GM23338 (cell line): ENCODE measurements around the gene EEA1. TPM values are rescaled to one million over a fixed set of nuclear protein-coding genes. Genes with fewer than 3 reads are reported as not detected.

Experiments used
- ATAC-seq: fragments of 200-7000 bp; cut with Tn5 transposase; 3 replicates; pipeline ENCODE4 v1.9.1; 2020
- DNase-seq: peaks from one replicate; pipeline ENCODE4 v3.0.0-alpha.2; 2015; ENCODE audit warnings: low spot score
- H2AFZ ChIP-seq: fragments of 200-600 bp; sonication (generic); 2 replicates; pipeline ENCODE4 v1.8.0; 2016; ENCODE audit warnings: antibody characterized with exemption, mild to moderate bottlenecking, moderate library complexity
- H3F3A ChIP-seq: fragments of 200-600 bp; sonication (generic); replicated peaks from 2 replicates; pipeline ENCODE4 v1.8.0; 2017; ENCODE audit warnings: antibody characterized with exemption, mixed run types, low read depth
- H3K27ac ChIP-seq: fragments of 200-600 bp; sonication (generic); 2 replicates; pipeline ENCODE4 v1.6.1; 2016; ENCODE audit warnings: low read depth
- H3K27me3 ChIP-seq: fragments of 200-600 bp; sonication (generic); 2 replicates; pipeline ENCODE4 v1.8.0; 2016; ENCODE audit warnings: mild to moderate bottlenecking, mixed run types, moderate library complexity; ENCODE audit not compliant: insufficient read depth
- H3K36me3 ChIP-seq: fragments of 200-600 bp; sonication (generic); 2 replicates; pipeline ENCODE4 v1.8.0; 2016; ENCODE audit warnings: mild to moderate bottlenecking; ENCODE audit not compliant: insufficient read depth
- H3K4me1 ChIP-seq: fragments of 200-600 bp; sonication (generic); 2 replicates; pipeline ENCODE4 v1.8.0; 2016; ENCODE audit warnings: mild to moderate bottlenecking, moderate library complexity; ENCODE audit not compliant: insufficient read depth
- H3K4me2 ChIP-seq: fragments of 200-600 bp; sonication (generic); 2 replicates; pipeline ENCODE4 v1.7.1; 2017; ENCODE audit warnings: mixed run types
- H3K4me3 ChIP-seq: fragments of 200-600 bp; sonication (generic); 2 replicates; pipeline ENCODE4 v1.6.1; 2016; ENCODE audit warnings: mixed run types
- H3K79me2 ChIP-seq: fragments of 200-600 bp; sonication (generic); replicated peaks from 2 replicates; pipeline ENCODE4 v1.8.0; 2017; ENCODE audit warnings: mild to moderate bottlenecking; ENCODE audit not compliant: insufficient read depth
- H3K9me2 ChIP-seq: fragments of 200-600 bp; sonication (generic); 2 replicates; pipeline ENCODE4 v1.8.0; 2017; ENCODE audit not compliant: insufficient read depth
- H4K20me1 ChIP-seq: fragments of 200-600 bp; sonication (generic); replicated peaks from 2 replicates; pipeline ENCODE4 v1.8.0; 2017; ENCODE audit warnings: mild to moderate bottlenecking; ENCODE audit not compliant: insufficient read depth
- H3K27ac Mint-ChIP-seq: 2 replicates; pipeline ENCODE4 v1.8.0; 2020; ENCODE audit warnings: inconsistent platforms, mild to moderate bottlenecking, moderate library complexity, mixed read lengths
- H3K27me3 Mint-ChIP-seq: 3 replicates; pipeline ENCODE4 v1.8.0; 2022; ENCODE audit warnings: low read depth, mild to moderate bottlenecking, moderate library complexity, mixed read lengths, inconsistent platforms; ENCODE audit not compliant: insufficient read depth, poor library complexity
- H3K36me3 Mint-ChIP-seq: 3 replicates; pipeline ENCODE4 v1.8.0; 2021; ENCODE audit warnings: low read depth, mild to moderate bottlenecking, inconsistent platforms, moderate library complexity, mixed read lengths
- H3K4me1 Mint-ChIP-seq: 3 replicates; pipeline ENCODE4 v1.8.0; 2020; ENCODE audit warnings: mild to moderate bottlenecking, inconsistent platforms, mixed read lengths
- H3K4me3 Mint-ChIP-seq: 3 replicates; pipeline ENCODE4 v1.8.0; 2021; ENCODE audit warnings: moderate library complexity, mild to moderate bottlenecking, inconsistent platforms, mixed read lengths
- H3K9me3 Mint-ChIP-seq: 3 replicates; pipeline ENCODE4 v1.8.0; 2020; ENCODE audit warnings: moderate library complexity, mild to moderate bottlenecking, inconsistent platforms, mixed read lengths
- CREB1 ChIP-seq: fragments of 250-450 bp; sonication (Bioruptor Pico); IDR thresholded peaks from 2 replicates; pipeline ENCODE4 v1.5.0; 2020; ENCODE audit warnings: low read depth, mild to moderate bottlenecking, moderate library complexity
- CTCF ChIP-seq, 2 experiments: fragments of 200-600 bp in 1 of 2; sonication (generic) in 1 of 2; conservative IDR thresholded peaks; 2 replicates each; pipeline versions ENCODE4 v1.5.1 to v1.6.1; 2016 to 2017; ENCODE audit warnings: antibody characterized with exemption in 2 of 2, low read depth in 2 of 2, mild to moderate bottlenecking in 2 of 2, moderate library complexity in 1 of 2
- ETS1 ChIP-seq: IDR thresholded peaks from 2 replicates; pipeline ENCODE4 v1.6.1; 2016; ENCODE audit warnings: antibody characterized with exemption
- EZH2 ChIP-seq: fragments of 200-600 bp; sonication (generic); IDR thresholded peaks from one replicate; pipeline ENCODE4 v1.8.0; 2017; ENCODE audit warnings: antibody characterized with exemption, mild to moderate bottlenecking, low read depth; ENCODE audit not compliant: unreplicated experiment
- EZH2phosphoT487 ChIP-seq: fragments of 200-600 bp; sonication (generic); IDR thresholded peaks from one replicate; pipeline ENCODE4 v1.8.1; 2018; ENCODE audit warnings: antibody characterized with exemption; ENCODE audit not compliant: unreplicated experiment
- JUNB ChIP-seq: IDR thresholded peaks from one replicate; pipeline ENCODE4 v1.6.1; 2016; ENCODE audit warnings: antibody characterized with exemption; ENCODE audit not compliant: unreplicated experiment
- NANOG ChIP-seq: IDR thresholded peaks from 2 replicates; pipeline ENCODE4 v1.6.1; 2016; ENCODE audit warnings: antibody characterized with exemption, borderline replicate concordance
- POLR2AphosphoS5 ChIP-seq: IDR thresholded peaks from 2 replicates; pipeline ENCODE4 v1.6.1; 2016; ENCODE audit warnings: antibody characterized with exemption, low read depth
- REST ChIP-seq: IDR thresholded peaks from one replicate; pipeline ENCODE4 v1.6.1; 2018; ENCODE audit warnings: antibody characterized with exemption; ENCODE audit not compliant: unreplicated experiment
- STAT1 ChIP-seq: IDR thresholded peaks from one replicate; pipeline ENCODE4 v1.6.1; 2016; ENCODE audit warnings: antibody characterized with exemption; ENCODE audit not compliant: unreplicated experiment
- ZNF114 ChIP-seq: fragments of 250-450 bp; sonication (Bioruptor Pico); IDR thresholded peaks from 2 replicates; pipeline ENCODE4 v1.5.0; 2020; ENCODE audit warnings: mild to moderate bottlenecking, moderate library complexity
- ZNF331 ChIP-seq: fragments of 250-450 bp; sonication (Bioruptor Pico); IDR thresholded peaks from 2 replicates; pipeline ENCODE4 v1.5.0; 2020; ENCODE audit warnings: low read depth, mild to moderate bottlenecking, moderate library complexity
- ZNF462 ChIP-seq: fragments of 250-450 bp; sonication (Bioruptor Pico); IDR thresholded peaks from 2 replicates; pipeline ENCODE4 v1.5.0; 2020; ENCODE audit warnings: mild to moderate bottlenecking, moderate library complexity
- polyA plus RNA-seq: library from polyadenylated mRNA; unstranded; fragments of >200 nt; fragmentation: Nextera tagmentation; extraction: Ambion mirVana; gene quantifications from 2 replicates; pipeline ENCODE4 v1.2.1, GENCODE V29; 2016
- total RNA-seq: library from RNA; depleted of rRNA; stranded (reverse); fragments of >200 nt; shearing (Covaris generic); gene quantifications from 2 replicates; pipeline ENCODE4 v1.2.3, GENCODE V29; 2014

Gene EEA1
- total and polyA plus RNA-seq, 2 experiments from 2014 or later = 10.0 to 41.1 TPM

- Histone ChIP-seq H3K27me3 (no peaks in the 10 kb centered on the region), H2AFZ (no peak overlapping the region), H3K4me3 (no peak overlapping the region), H3K9me2 (no peaks in the 10 kb centered on the region; the same call in 1 of the 2 replicates), H3F3A (no peaks in the 10 kb centered on the region), H3K79me2 (no peaks in the 10 kb centered on the region), H3K36me3 (peaks cover 4% of the 10 kb centered on the region; the same call in 1 of the 2 replicates), H3K4me2 (no peak overlapping the region), H3K4me1 (no peaks in the 10 kb centered on the region), H3K27ac (no peak overlapping the region), H4K20me1 (no peaks in the 10 kb centered on the region)
- DNase-seq = no peak
- no peak overlapping the region for H3K4me3 Mint-ChIP-seq
- peaks cover 10% of the 10 kb centered on the region for H3K9me3 Mint-ChIP-seq
- H3K27me3 Mint-ChIP-seq = peaks cover 2% of the 10 kb centered on the region
- no peaks in the 10 kb centered on the region; the same call in 2 of the 3 replicates for H3K4me1 Mint-ChIP-seq
- TF ChIP-seq JUNB (no peak), NANOG (no peak), CTCF (conservative IDR thresholded peaks at IDR 0.05; ENCODE audit: low read depth in 2 of 2) (no peak), EZH2phosphoT487 (no peak), ETS1 (no peak), ZNF331 (CRISPR knock-in tag) (no peak), EZH2 (no peak), CREB1 (CRISPR knock-in tag) (no peak), REST (no peak), ZNF462 (CRISPR knock-in tag) (no peak), POLR2AphosphoS5 (no peak), STAT1 (no peak), ZNF114 (no peak)
- ATAC-seq = no peak
- H3K27ac Mint-ChIP-seq = no peak overlapping the region
- peaks cover 4% of the 10 kb centered on the region; the same call in 2 of the 3 replicates for H3K36me3 Mint-ChIP-seq
These were observed 206.2 kb downstream of the EEA1 start for GRCh38 chr12:92722897-92723296.
